ENCODE data around the gene SPAG4.

The SPAG4 gene

DNA sequence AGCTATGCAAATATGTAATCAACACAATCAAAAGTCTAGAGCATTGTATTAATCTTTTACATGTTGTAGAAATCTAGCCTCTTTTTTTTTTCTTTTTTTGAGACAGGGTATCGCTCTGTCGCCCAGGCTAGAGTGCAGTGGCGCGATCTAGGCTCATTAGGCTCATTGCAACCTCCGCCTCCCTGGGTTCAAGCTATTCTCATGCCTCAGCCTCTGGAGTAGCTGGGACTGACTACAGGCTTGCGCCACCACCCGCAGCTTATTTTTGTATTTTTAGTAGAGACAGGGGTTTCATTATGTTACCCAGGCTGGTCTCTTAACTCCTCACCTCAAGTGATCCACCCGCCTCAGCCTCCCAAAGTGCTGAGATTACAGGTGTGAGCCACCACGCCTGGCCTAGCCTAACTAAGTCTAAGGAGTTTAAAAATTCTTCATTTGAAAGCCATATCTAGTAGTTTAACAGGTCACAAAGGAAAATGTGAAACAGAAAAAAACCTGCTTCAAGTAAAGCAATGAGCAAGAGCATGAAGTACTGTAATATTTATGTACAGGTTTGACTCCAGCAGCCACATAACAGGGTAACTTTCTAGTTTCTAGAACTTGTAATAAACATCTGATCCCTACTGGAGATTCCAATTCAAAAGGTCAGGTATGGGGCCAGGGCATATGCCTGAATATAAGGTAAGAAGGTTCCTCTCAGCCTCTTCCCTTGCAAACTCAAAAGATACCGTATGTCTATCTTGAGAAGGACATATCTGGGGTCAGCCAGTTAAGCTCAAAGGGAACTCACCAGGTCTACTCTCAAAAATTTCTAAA is 44.7 kb downstream of the SPAG4 start:
- no peak for DNase-seq

DNA sequence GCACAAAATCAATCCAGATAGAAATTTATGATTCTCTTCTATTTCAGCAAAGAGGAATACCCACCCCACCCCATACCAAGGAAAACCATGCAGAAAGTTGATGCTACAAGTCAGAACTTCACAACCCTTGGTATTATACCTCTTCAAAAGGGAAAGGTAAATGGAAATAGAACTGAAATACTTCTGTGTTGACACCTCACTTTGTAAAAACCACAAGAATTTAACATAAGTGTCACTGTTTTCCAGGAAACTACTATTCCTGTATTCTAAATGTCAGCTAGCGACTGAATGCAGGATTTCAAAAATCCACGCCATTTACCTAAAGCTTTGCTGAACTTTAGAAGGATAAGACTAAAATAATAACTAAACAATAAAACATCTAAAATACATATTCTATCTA is 45.4 kb downstream of the SPAG4 start:
- DNase-seq: no peak

DNA sequence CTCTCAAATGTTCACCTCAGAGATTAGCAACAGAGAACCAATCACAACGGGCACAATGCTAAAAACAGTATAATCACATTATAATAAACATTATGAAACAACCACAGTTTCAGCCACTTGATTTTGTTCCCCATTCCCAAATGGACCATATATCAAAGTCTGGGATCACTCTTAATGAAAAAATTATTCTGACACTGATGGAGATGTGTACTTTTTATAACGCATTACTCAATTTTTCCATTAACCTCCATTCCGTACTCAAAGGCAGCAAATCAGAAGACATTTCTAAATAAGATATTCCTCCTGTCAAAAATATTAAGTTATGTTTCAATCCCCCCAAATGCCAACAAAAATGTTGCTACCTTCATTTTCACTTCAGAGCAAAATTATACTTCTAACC is 46.3 kb downstream of the SPAG4 start:
- no peak for DNase-seq

DNA sequence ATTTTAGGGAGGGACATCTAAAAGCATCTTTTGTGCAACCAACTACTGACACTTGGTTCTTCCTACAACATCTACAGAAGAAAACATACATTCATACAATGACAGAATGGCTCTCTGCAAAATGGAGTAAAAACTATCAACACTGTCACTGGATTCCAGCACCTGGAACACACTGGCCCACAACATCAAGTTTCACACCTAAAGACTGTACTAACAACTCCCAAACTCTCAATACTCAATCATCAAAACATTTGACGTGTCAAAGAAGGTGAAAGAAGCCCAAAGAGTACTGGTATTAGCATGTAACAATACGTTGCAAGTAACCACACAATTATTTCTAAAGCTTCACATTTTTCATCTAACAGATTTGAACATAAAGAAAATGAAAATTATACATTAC is 46.9 kb downstream of the SPAG4 start:
- DNase-seq: no peak

DNA sequence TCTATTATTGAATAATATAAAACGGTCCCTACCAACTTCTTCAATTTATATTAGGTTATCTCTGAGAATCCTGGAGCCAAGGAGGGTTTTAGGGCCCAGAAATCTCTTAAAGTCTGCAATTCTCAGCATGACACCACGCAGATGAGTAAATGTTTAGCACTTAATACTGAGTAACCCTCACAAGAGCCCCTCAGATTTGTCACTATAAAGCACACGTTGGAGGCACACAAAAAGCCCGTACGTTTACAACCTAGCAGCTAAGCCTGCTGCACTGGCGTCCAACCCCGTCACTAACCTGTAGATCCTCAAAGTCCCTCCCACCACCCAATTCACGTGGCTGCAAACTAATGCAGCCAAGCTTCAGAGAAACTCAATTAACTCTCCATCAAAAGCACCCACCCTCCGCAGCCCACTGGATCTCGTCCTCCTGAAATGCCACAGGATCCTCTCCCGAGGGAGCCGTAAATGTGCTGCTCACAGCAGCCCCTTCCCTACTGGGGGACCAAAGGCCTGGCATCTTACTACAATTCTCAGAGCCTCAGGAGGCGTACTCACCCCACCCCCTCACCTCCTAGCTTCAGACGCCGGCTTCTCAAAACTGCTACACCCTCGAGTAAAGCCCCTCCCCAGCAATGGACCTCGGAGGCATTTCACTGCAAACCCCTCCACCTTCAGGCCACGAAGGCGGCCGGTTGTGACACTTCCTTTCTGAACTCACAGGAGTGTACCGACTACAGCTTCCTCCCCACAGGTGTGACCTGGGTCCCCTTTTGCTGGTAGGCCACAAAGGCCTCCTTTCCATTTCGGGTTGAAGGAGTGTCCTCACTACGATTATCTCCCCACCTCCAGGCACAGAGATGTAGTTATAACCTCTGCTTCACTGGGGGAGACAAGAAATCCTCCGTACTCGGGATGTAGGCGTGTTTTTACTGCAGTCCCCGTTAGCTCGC is 48.2 kb downstream of the SPAG4 start:
- DNase-seq: peak; percentile 53

DNA sequence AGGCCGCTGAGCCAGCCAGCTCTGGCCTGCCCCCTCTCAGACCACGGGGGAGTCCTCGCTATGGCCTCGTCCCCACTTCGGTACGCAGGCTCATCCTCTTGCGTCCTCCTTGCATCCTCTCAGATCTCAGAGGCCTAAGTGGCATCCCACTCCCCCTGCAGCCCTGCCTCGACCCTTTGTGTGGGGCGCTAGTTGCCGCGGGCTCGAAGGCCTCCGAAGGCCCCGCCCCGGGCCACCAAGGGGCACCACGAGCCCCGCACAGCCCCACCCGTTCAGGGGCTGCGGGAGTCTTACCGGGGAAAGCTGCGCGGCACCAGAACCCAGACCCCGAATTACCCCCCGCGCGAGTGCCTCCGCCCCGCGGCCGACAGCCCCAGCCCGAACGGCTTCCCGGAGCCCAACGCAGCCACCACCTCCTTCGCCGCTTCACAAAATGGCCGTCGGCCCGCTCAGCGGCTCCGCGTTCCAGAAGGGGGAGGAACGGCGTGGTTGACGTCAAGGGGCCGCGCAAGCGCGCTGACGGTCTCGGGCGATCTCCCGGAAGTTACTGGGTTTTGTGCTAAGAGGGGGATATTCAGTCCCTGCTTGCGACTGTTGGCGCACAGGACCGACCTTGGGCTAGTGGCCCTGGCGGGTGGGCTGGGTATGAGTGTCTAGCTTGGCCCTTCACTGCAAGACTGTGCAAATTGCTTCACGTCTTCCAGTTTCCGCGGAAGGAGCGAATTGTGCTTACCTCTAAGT is 49.0 kb downstream of the SPAG4 start, which contains the start of the genes CPNE1 and RBM12:
Gene CPNE1, minus strand, starts transcription at position 435 of the 741 bp plus-strand sequence. CDS start 31,977 bp downstream, outside the sequence.
Gene RBM12, minus strand, starts transcription at position 435 of the 741 bp plus-strand sequence. CDS start 9,578 bp downstream, outside the sequence.
- peak; percentile 96 for DNase-seq

DNA sequence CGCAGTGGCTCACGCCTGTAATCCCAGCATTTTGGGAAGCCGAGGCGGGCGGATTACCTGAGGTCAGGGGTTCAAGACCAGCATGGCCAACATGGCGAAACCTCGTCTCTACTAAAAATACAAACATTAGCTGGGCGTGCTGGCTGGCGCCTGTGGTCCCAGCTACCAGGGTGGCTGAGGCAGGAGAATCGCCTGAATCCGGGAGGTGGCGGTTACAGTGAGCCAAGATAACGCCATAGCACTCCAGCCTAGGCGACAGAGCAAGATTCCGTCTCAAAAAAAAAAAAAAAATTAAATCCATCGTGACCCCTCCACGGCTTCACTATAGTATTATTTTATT is 50.3 kb downstream of the SPAG4 start:
- no peak for DNase-seq

DNA sequence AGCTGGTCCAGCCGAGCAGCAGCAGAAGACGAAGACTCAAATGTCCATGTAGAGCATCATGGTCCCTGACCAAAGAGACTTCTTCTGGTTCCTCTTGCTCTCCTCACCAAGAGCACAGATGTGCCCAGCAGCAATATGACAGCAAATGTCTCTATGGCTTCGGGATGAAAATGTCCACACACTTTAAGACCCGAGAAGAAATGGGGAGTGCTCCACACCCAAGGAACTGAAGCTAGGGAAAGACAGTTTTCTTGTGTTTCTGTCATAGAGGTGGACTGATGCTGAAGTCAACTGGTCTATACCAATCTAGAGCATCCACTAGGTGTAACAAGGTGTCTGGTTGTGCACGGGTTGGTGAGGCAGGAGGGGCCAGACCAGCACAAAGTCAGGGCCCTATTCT is 53.6 kb downstream of the SPAG4 start:
- DNase-seq: no peak

DNA sequence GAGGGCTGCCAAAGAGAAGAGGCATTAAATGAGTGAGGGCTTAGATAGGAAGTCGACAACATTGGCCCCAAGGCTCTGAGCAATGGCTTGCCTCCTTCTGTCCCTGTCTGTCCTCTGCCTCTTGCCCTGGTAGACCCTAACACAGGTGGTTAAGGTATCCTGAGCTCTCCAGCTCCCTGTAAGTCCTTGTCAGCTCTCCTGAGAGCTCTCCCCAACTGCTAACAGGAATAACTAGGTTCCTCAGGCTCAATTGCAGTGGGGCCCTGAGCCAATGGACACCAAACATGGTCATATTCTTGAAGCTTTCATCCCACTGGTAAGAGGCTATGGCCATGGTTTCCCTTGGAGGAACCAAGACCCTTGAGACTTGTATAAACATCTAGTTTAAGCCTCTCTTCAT is 54.1 kb downstream of the SPAG4 start:
- no peak for DNase-seq

Measured in femur (tissue), 1 donor.